ENCODE measurements around the gene HOXB1. TPM values are rescaled to one million over a fixed set of nuclear protein-coding genes. Genes with fewer than 3 reads are reported as not detected.

The HOXB1 gene
- total RNA-seq, 1 donor: not detected

DNA sequence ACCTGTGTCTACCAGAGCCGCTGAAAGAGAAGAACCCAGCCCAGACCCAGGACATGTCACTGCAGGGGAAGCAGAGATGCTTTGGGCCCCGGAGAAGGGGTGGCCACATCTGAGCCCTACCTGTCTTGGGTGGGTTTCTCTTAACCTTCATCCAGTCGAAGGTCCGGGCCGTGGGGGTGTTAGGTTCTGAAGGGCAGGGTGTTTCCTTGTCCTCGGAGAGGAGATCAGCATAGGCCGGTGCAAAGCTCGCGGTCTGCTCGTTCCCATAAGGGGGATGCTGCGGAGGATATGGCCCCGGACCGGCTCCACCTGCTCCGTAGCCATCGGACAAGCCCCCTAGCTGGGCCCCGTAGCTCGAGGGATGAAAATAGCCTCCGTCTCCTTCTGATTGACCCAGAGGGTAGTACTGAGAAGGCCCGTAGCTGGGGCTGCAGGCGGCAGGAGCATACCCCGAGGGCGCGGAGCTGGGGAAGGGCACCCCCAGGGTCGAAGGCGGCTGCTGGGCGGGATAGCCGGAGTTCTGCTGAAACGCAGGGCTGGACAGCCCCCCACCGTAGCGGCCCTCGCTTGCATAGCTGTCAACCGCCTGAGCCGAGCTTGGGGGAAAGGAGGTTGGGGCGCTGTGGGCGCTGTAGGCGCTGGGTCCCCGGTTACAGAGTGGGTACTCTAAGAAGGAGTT lies 464 bp downstream of the HOXB1 start:
- no peak overlapping the region for H3K4me3 ChIP-seq (ENCODE audit: low read depth, low read length)
- DNase-seq (ENCODE audit: low read depth): no peak
- TF ChIP-seq, protein P1, sequence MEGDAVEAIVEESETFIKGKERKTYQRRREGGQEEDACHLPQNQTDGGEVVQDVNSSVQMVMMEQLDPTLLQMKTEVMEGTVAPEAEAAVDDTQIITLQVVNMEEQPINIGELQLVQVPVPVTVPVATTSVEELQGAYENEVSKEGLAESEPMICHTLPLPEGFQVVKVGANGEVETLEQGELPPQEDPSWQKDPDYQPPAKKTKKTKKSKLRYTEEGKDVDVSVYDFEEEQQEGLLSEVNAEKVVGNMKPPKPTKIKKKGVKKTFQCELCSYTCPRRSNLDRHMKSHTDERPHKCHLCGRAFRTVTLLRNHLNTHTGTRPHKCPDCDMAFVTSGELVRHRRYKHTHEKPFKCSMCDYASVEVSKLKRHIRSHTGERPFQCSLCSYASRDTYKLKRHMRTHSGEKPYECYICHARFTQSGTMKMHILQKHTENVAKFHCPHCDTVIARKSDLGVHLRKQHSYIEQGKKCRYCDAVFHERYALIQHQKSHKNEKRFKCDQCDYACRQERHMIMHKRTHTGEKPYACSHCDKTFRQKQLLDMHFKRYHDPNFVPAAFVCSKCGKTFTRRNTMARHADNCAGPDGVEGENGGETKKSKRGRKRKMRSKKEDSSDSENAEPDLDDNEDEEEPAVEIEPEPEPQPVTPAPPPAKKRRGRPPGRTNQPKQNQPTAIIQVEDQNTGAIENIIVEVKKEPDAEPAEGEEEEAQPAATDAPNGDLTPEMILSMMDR (IDR thresholded peaks at IDR 0.05; ENCODE audit: insufficient read depth, low read depth, low read length): no peak

DNA sequence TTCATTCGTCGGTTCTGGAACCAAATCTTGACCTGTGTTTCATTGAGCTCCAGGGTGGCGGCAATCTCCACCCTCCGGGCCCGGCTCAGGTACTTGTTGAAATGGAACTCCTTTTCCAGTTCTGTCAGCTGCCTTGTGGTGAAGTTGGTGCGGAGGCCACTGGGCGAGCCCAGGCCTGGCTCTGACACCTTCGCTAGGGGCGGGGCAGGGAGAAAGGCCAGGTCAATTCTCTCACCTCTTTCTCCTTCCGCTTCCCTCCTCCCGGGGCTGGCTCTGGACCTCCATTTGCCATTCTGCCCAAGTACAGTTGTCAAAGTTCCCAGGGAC lies 1.2 kb downstream of the HOXB1 start:
- TF ChIP-seq, protein P1 (IDR thresholded peaks at IDR 0.05; ENCODE audit: insufficient read depth, low read depth, low read length): no peak
- no peak for DNase-seq (ENCODE audit: low read depth)
- H3K4me3 ChIP-seq (ENCODE audit: low read depth, low read length): no peak overlapping the region

DNA sequence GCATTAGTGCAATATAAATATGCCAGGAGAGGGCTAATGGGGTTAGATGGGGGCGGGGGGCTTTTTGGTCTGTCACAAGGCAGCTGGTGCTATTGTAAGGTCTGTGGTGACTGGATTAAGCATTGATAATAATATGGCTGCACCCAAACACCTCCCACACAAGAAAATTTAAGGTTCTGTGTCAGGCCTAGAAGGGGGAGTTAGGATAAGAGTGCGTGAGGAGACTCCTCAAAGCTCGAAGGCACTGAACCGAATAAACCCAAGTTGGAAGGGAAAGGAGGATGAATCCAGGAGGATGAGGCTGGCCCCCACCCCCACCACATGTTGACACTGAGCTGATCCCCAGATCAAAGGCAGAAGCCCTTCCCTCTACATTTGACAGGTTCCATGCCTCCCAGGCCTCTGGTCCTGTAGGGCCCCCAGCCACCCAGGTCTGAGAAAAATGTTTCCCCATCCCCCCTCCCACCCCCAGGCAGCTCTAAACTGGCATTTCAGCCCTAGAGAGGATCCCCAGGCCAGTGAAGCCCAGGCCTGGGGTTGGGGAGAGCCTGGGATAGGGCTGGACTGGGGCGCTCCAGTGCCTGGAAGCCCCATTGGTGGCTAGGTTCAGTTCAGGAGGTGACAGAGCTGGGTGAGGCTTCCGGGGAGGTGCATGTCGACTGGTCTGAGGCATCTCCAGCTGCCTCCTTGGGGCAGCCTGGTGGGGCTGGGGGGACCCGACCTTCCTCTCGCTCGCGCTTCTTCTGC lies 1.7 kb downstream of the HOXB1 start:
- TF ChIP-seq, protein P1 (IDR thresholded peaks at IDR 0.05; ENCODE audit: insufficient read depth, low read depth, low read length): no peak
- H3K4me3 ChIP-seq (ENCODE audit: low read depth, low read length): no peak overlapping the region
- DNase-seq (ENCODE audit: low read depth): no peak

DNA sequence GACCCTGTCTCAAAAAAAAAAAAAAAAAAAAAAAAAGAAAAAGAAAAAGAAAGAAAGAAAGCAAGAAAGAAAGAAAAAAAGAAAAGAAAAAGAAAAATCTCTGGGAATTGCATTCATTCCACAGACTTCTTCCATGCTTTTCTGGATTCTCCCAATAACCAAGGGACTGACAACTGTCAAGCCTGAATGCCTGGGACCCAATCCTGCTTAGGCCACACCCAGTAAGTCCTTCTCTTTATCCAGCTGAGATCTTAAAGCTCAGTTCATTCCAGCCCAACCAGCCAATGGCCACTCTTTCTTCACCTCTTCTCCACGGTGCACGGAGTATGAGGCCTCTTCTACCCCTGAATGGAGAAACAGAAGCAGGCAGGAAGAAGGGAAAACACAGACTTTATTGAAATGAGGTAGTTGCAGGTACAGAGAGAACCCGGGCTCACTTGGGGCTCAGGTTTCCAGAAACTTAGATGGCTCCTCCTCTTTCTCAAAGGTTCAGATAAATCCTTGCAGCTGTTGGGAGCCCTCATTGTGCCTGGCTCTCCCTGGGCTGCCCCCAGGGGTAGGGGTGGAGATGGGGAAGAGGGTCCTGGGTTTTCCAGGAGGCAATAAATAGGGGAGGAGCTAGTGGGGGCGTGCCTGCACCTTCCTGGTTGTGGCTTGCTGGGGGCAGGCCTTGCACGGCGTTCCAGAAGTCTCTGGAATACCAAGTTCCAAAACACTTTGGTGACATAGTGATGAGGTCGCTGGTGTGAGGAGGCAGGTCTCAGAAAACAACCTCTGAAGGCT lies 2.5 kb downstream of the HOXB1 start:
- DNase-seq (ENCODE audit: low read depth): no peak
- TF ChIP-seq, protein P1 (IDR thresholded peaks at IDR 0.05; ENCODE audit: insufficient read depth, low read depth, low read length): no peak
- H3K4me3 ChIP-seq (ENCODE audit: low read depth, low read length): no peak overlapping the region

DNA sequence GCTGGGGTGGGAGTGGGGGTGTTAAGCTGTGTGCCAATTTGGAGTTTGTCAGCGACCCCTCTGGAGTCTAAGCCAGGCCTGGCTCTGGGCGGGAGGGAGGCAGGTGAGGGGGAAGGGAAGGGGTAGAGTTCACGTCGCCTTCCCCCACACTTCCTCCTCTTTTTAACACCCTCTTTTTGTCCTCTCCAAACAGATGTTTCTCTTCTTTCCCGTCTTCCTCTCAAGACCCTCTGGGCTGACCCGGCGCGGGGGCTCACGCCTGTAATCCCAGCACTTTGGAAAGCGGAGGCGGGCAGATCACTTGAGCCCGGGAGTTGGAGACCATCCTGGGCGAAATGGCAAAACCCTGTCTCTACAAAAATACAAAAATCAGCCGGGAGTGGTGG lies 3.3 kb downstream of the HOXB1 start:
- no peak for DNase-seq (ENCODE audit: low read depth)
- TF ChIP-seq, protein P1 (IDR thresholded peaks at IDR 0.05; ENCODE audit: insufficient read depth, low read depth, low read length): no peak
- H3K4me3 ChIP-seq (ENCODE audit: low read depth, low read length): no peak overlapping the region

DNA sequence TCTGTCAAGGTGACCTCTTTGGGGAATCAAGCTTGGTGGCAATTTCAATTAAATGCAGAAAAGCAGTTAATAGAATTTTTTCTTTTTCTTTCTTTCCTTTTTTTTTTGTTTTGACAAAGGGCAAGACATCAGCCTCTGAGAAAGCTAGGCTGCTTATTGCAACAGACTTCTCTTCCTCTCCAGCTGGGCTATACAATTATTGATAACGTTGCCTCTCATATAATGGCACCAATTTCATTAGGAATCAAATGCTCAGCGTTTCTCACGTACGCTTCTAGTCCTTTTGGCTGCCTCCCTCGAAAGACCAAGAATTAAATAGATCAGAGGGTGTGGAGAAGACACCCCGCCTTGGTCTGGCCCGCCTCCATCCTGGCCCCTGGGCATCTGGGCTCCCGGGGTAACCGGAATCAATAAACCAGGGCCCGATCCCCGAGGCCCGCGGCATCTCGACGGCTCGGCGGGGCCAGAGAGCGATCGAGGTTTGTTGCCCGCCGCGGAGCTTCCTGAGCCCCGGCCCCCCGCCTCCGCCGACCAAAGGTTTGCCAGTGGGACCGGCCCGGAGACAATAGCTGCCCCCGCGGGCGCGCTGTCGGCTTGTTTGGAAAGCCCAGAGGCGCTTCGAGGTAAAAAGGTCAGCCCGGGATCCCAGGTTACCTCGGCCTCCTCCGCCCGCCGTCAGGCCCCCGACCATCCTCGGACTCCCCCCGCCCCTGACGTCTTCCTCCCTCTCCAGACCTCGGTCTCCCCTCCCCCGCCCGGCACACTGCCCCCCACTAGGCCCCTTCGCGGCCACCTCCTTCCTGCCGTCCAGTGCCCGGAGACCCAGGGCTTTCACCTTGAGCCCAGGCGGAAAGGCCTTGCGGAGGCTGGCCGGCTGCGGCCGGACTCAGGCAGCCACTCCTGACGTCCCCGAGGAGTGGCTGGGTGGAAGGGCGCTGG lies 3.9 kb downstream of the HOXB1 start:
- DNase-seq (ENCODE audit: low read depth): no peak
- no peak overlapping the region for H3K4me3 ChIP-seq (ENCODE audit: low read depth, low read length)
- TF ChIP-seq, protein P1 (IDR thresholded peaks at IDR 0.05; ENCODE audit: insufficient read depth, low read depth, low read length): no peak
